GM19468 (cell line): ENCODE measurements around the gene TAOK1.

Source experiments
- ATAC-seq: cut with Tn5 transposase; IDR thresholded peaks from one replicate; pipeline ENCODE4 v1.9.1; 2021; ENCODE audit warnings: mild to moderate bottlenecking, moderate library complexity, moderate number of reproducible peaks; ENCODE audit not compliant: unreplicated experiment; ENCODE audit errors: extremely low read depth

Gene TAOK1

GRCh38 chr17:29567304-29567553 is 177.1 kb downstream of the TAOK1 start:
- no peak for ATAC-seq

DNA sequence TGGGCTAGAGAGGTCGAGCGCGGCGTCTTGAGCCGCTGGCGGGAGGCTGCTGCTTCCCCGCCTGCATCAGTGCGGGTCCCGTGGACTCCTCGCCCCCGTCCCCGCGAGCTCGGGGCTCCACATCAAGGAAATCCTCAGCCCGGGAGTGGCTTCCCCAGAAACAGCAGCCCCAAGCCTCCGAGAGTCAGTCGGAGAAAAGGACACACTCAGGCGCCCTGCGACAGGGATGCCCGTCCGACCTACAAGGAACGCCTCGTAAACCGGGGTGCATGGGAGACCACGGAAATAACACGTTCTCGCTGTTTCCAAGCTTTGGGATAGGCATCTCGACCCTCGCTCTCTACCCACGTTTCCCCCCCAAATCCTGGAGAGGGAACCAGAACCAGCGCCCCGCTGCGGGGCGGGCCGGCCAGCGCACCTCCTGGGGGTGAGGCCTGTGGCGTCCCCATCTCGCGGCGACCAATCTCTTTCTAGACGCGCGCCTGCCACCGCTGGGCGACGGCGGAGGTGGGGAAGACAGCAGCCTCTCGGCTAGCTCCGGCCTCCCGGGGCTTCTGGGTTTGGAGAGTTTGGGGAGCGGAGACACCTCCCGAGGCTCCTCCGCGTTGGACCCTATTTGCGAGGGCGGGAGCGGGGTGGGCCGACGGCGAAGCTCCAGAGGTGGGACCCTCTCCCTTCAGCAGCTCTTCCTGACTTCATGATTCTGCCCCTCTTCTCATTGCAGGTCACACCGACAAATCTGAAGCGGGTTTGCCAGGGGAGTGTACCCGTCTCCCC is 177.6 kb downstream of the TAOK1 start:
- ATAC-seq, result no peak

DNA sequence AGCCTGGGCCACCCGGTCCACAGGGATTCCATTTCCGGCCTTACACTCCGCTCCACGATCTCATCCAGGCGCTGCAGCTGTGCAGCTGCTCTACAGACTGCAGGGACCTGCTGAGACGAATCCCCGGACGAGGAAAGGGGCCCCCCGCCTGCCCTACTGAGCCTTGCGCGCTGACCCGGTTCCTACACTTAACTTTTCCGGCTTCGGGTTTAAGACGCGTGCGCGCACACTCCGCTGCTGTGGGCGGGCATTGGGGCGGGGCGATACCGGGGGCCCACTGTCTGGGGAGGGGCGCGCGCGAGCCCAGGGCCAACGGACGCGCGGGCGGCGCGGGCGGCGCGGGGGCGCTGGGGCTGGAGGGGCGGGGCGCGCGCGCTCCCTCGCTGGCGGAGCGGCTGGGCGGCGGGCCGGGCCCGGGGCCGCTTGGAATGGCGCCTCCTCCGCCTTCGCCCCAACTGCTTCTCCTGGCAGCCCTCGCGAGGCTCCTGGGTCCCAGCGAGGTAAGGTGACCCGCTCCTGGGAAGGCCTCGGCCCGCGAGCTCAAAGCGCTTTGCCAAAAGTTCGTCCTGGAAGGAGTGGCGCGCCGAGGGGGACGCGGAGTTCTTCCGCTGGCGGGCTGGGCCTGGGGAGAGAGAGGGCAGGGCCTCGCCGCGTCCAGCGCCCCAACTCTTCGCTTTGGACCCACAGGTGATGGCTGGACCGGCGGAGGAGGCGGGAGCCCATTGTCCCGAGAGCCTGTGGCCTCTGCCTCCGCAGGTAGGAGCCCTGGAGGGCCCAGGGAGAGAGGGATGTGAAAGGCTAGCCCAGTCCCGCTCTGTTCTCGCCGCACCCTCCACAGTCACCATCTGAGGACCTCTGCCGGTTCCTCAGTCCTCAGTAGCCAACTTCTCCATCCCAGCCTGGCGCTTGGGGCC is 178.4 kb downstream of the TAOK1 start, which contains the start of gene TP53I13:
TSS of gene TP53I13 (plus strand) at position 371 of the 914 bp plus-strand sequence. CDS start at position 429, 58 bp downstream.
- ATAC-seq, result no peak

DNA sequence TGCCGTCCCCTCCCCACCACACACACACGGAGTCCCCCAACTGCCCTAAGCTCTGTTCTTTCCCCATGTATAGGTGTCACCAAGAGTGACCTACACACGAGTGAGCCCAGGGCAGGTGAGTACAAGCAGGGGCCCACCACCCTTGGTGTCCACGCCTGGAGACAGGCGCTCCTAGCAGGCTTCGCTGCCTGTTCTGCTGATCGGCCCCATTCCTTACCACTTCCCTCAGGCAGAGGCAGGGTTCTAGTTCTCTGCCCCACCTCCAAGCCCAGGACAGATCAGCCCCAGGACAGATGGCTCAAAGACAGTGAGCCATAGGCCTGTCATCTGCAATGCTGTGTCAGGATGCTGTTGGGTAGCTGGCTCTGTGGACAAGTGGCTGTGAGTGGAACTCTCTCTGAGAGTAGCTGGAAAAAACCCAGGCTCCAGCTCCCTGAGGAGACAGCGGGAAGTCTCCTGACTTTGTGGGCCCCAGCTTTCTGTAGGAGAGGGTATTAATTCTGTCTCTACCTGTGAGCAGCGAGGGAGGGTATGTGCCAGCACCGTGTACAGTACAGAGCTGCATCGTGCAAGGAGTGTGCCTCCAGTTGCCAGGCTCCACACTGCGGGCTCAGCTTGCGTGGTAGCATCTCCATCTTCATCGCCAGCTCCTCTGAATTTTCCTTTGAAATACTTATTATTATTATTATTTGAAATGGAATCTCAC is 179.2 kb downstream of the TAOK1 start:
- no peak for ATAC-seq

- ATAC-seq, result no peak
These were observed 180.4 kb downstream of the TAOK1 start for GRCh38 chr17:29570521-29570920.

GRCh38 chr17:29571486-29571882 is 181.3 kb downstream of the TAOK1 start:
- ATAC-seq, result no peak

GRCh38 chr17:29571883-29572681 is 181.9 kb downstream of the TAOK1 start:
- no peak for ATAC-seq

GRCh38 chr17:29572691-29573557 is 182.8 kb downstream of the TAOK1 start:
- ATAC-seq, result no peak

DNA sequence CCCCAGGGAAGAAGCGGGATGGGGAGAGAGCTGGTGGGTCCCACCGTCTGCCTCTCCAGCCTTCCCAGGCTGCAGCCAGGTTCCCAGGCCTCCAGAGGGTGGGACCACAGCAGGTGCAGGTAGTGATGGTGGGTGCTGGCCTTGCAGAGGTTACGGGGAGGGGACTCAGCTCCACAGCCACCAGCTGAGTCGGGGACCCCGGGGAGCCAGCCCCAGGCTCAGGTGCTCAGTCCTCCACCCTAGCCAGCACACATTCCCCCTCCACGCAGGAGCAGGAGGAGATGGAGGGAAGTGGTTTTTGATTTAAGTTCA is 183.4 kb downstream of the TAOK1 start:
- ATAC-seq, result no peak

GRCh38 chr17:29573871-29574731 is 183.9 kb downstream of the TAOK1 start:
- ATAC-seq, result no peak

GRCh38 chr17:29574732-29575510 is 184.8 kb downstream of the TAOK1 start:
- no peak for ATAC-seq

GRCh38 chr17:29575511-29576213 is 185.5 kb downstream of the TAOK1 start:
- ATAC-seq, result no peak

DNA sequence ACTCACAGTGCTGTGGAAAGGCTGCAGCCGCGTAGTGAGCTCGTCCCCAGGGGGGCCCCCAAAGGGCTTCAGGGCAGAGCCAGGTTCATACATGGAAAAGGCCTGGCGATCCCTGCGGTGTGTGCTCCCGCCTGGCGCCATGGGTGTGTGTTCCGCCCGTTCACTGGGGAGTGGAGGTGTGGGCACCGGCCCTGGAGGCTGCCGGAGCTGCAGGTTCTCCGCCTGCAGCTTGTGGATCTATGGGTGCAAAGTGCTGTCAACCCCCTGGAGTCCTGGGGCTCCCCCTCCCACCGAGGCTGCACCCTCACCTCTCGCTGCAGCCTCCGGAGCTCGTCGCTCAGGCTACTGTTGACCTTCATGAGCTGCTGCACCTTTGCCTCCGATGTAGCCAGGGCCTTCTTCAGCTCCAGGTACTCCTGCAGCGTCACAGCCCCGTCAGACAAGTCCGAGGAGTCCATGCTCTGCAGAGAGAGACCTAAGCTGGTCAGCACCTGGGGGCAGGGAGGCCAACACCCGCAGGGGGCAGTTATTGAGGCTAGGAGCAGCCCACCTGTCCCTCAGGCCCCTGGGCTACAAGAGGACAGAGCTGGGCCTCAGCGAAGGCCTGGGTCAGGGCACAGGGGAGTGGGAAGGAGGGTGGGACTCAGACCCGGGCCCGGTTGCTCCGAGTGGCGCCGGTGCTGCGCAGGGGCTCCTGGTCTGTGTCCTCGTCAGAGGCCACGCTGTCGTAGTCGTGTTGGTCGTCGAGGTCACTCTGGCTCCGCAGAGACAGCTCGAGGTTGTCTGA is 186.2 kb downstream of the TAOK1 start:
- ATAC-seq, result no peak

DNA sequence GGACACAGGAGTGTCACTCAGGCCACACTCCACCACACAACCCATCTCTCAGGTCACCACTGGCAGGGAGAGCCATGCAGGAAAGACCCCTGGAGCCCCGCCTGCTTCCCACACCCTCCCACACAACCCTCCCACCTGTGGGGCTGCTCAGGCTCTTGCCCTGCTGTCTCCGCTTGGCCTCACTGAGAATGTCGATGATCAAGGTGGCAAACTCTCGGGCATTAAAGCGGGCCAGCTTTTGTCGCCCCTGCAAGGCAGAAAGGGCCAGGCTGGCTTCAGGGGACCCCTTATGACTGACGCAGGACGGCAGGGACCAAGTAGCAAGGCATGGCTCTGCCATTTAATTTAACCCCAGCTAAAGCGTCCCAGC is 186.8 kb downstream of the TAOK1 start:
- ATAC-seq, result no peak

DNA sequence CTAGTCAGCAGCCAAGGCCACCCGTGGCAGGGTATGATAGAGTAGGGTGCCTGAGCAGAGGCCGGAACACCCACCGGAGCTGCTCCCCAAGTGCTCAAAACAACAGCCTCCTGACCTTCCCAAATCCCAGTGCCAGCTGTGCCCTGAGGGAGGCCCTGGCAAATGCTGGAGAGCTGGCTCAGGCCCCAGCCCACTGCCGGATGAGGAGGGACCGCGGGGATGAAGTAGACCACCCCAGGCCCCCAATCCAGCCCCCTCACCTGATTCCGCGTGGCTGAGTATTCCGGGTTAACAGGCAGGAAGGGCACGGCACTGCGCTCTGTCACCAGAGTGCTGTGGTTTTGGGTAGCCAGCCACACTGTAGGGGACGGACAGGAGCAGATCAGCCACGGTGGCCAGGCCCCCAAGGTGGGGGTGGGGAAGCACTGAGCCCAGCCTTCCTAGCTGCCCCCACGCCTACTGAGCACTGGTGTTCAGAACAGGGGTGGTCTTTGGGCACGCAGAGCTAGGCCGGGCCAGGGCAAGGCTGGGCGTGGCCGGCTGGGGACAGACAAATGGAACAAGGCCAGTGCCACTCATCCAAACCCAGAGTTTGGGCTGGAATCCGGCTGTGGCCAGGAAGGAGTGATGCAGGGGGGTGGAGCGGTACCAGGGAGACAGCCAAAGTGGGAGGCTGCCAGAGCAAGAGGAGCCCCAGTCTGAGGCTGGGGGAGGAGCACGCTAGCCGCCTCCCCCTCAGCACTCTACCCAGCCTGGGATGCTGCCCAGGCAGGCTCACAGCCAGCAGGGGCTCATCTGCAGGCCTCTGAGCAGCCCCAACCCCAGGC is 187.4 kb downstream of the TAOK1 start:
- ATAC-seq, result no peak
